Sigmoid colon (tissue), 7 donors: ENCODE data around the gene KRT31. TPM values are rescaled to one million over a fixed set of nuclear protein-coding genes. Genes with fewer than 3 reads are reported as not detected.

Experiments
- DNase-seq: peaks from one replicate; pipeline ENCODE4 v3.0.0-alpha.2; 2019
- H3K27ac ChIP-seq, 4 donors: fragments of 200-600 bp; sonication (generic); one replicate each; pipeline ENCODE4 v1.5.1; 2016 to 2019; ENCODE audit warnings: mild to moderate bottlenecking in 1 of 4
- H3K27me3 ChIP-seq, 3 donors: fragments of 200-600 bp; sonication (generic); one replicate each; pipeline ENCODE4 v1.5.1; 2019; ENCODE audit warnings: mild to moderate bottlenecking in 1 of 3
- H3K36me3 ChIP-seq, 4 donors: fragments of 200-600 bp; sonication (generic); one replicate each; pipeline ENCODE4 v1.5.1; 2016 to 2019
- H3K4me1 ChIP-seq, 4 donors: fragments of 200-600 bp; sonication (generic); one replicate each; pipeline ENCODE4 v1.5.1; 2017 to 2019
- H3K4me3 ChIP-seq, 4 donors: fragments of 200-600 bp; sonication (generic); one replicate each; pipeline ENCODE4 v1.5.1; 2017 to 2019; ENCODE audit warnings: mild to moderate bottlenecking in 2 of 4, moderate library complexity in 1 of 4
- H3K9me3 ChIP-seq, 4 donors: fragments of 200-600 bp in 3 of 4; sonication (generic) in 3 of 4; one replicate each; pipeline versions ENCODE4 v1.5.1 to v1.6.1; 2013 to 2019
- CTCF ChIP-seq, 4 experiments: fragments of 450-650 bp in 3 of 4; fragments of 200-600 bp in 1 of 4; IDR thresholded peaks; one replicate each; pipeline ENCODE4 v1.5.1; 2016 to 2019; ENCODE audit warnings: antibody characterized with exemption in 4 of 4, mild to moderate bottlenecking in 3 of 4, moderate library complexity in 2 of 4
- EP300 ChIP-seq, 4 donors: sonication (generic); formaldehyde crosslinking; IDR thresholded peaks; one replicate each; pipeline ENCODE4 v1.6.1; 2017; ENCODE audit warnings: antibody characterized with exemption in 4 of 4
- POLR2A ChIP-seq, 2 donors: fragments of 450-650 bp; IDR thresholded peaks; one replicate each; pipeline ENCODE4 v1.6.1; 2016; ENCODE audit warnings: antibody characterized with exemption in 2 of 2, mild to moderate bottlenecking in 2 of 2, moderate library complexity in 2 of 2
- POLR2AphosphoS5 ChIP-seq, 4 donors: sonication (generic); formaldehyde crosslinking; IDR thresholded peaks; one replicate each; pipeline ENCODE4 v1.6.1; 2017; ENCODE audit warnings: antibody characterized with exemption in 4 of 4
- WGBS, 2 donors: extraction: QIAGEN DNeasy Blood & Tissue Kit; methylation state at CpG; one replicate each; pipeline ENCODE4 v1.1.7; 2013; 5-methylcytosine and 5-hydroxymethylcytosine counted together
- intact Hi-C: fragments of 100-400 bp; cut with DNase I; formaldehyde crosslinking; loops from one replicate; pipeline ENCODE4 v1.15.1; 2023
- polyA plus RNA-seq, 3 donors: library from polyadenylated mRNA; stranded (reverse); fragments of 200-250 nt; gene quantifications; one replicate each; pipeline ENCODE4 v1.2.3, GENCODE V29; 2013
- total RNA-seq, 4 donors: library from RNA; depleted of rRNA; stranded (reverse); fragments of >200 nt; gene quantifications; one replicate each; pipeline ENCODE4 v1.1.0, GENCODE V29; 2016
- donor health status: healthy with polysubstance abuse.
- donor health status: Bipolar disorder and iron deficiency.
- donor health status: healthy.

KRT31 gene
- total and polyA plus RNA-seq, 7 donors: not detected

GRCh38 chr17:41407226-41407625, 9.8 kb upstream of the KRT31 start:
- 94% methylated on average over 10 of the region's 10 CpGs for WGBS, 2 donors
- Histone ChIP-seq H3K4me3 (no peak overlapping the region), H3K4me1 (no peaks in the 10 kb centered on the region), H3K27me3 (no peaks in the 10 kb centered on the region), H3K9me3 (no peaks in the 10 kb centered on the region), H3K36me3 (no peaks in the 10 kb centered on the region), H3K27ac (no peak overlapping the region)
- intact Hi-C loops: no loop called here
- TF ChIP-seq CTCF (IDR thresholded peaks at IDR 0.05) (no peak), POLR2AphosphoS5 (IDR thresholded peaks at IDR 0.05) (no peak), EP300 (IDR thresholded peaks at IDR 0.05) (no peak), POLR2A (IDR thresholded peaks at IDR 0.05) (no peak)
- DNase-seq: no peak

- TF ChIP-seq POLR2AphosphoS5 (IDR thresholded peaks at IDR 0.05): no peak
- no peak for TF ChIP-seq POLR2A (IDR thresholded peaks at IDR 0.05)
- no peak for TF ChIP-seq EP300 (IDR thresholded peaks at IDR 0.05)
- TF ChIP-seq CTCF (IDR thresholded peaks at IDR 0.05): no peak
- intact Hi-C loops: no loop called here
- H3K4me1 ChIP-seq: no peaks in the 10 kb centered on the region
- no peak overlapping the region for H3K4me3 ChIP-seq
- H3K27ac ChIP-seq: no peak overlapping the region
- no peak for DNase-seq
- 50 to 61% methylated on average over 5 of the region's 5 CpGs for WGBS, 2 donors
- H3K27me3 ChIP-seq: no peaks in the 10 kb centered on the region
- no peaks in the 10 kb centered on the region for H3K36me3 ChIP-seq
- H3K9me3 ChIP-seq: no peaks in the 10 kb centered on the region
Observed at GRCh38 chr17:41406205-41406604, 8.8 kb upstream of the KRT31 start.

- no peaks in the 10 kb centered on the region for H3K4me1 ChIP-seq
- H3K4me3 ChIP-seq: no peak overlapping the region
- WGBS, 2 donors: 56 to 67% methylated on average over 7 of the region's 7 CpGs
- no peak for DNase-seq
- TF ChIP-seq EP300 (IDR thresholded peaks at IDR 0.05): no peak
- TF ChIP-seq POLR2AphosphoS5 (IDR thresholded peaks at IDR 0.05): no peak
- no peak for TF ChIP-seq CTCF (IDR thresholded peaks at IDR 0.05)
- TF ChIP-seq POLR2A (IDR thresholded peaks at IDR 0.05): no peak
- intact Hi-C loops: no loop called here
- H3K27me3 ChIP-seq: no peaks in the 10 kb centered on the region
- peak overlapping the region in 1 of 4 donors; percentile 20 for H3K27ac ChIP-seq
- H3K9me3 ChIP-seq: no peaks in the 10 kb centered on the region
- H3K36me3 ChIP-seq: no peaks in the 10 kb centered on the region
Observed at GRCh38 chr17:41404024-41404671, 6.7 kb upstream of the KRT31 start.

- no peak for DNase-seq
- H3K4me1 ChIP-seq: no peaks in the 10 kb centered on the region
- H3K9me3 ChIP-seq: no peaks in the 10 kb centered on the region
- no peaks in the 10 kb centered on the region for H3K36me3 ChIP-seq
- H3K4me3 ChIP-seq: no peak overlapping the region
- peaks cover 0 to 2% (median 0%) of the 10 kb centered on the region in 3 donors for H3K27me3 ChIP-seq
- H3K27ac ChIP-seq: peak overlapping the region in 1 of 4 donors; percentile 20
- 66 to 73% methylated on average over 4 of the region's 4 CpGs for WGBS, 2 donors
- no peak for TF ChIP-seq CTCF (IDR thresholded peaks at IDR 0.05)
- no peak for TF ChIP-seq POLR2A (IDR thresholded peaks at IDR 0.05)
- TF ChIP-seq POLR2AphosphoS5 (IDR thresholded peaks at IDR 0.05): no peak
- no peak for TF ChIP-seq EP300 (IDR thresholded peaks at IDR 0.05)
- intact Hi-C loops: no loop called here
Observed at GRCh38 chr17:41403404-41404023, 6.1 kb upstream of the KRT31 start.
